Measurements from ENCODE around the gene ORMDL1.
A peak's percentile ranks its signal among the peaks of the same experiment; 100 is the strongest.

The ORMDL1 gene

GRCh38 chr2:189783927-189784867 lies at the start of gene ORMDL1, which contains the start of gene PMS1:
ORMDL1 (minus strand) TSS chr2:189784339; CDS start chr2:189782595, 1,744 bp downstream.
PMS1 (plus strand) TSS chr2:189784450; CDS start chr2:189791810, 7,360 bp downstream.
- peak; percentile 99 for DNase-seq (ENCODE audit: low spot score)

GRCh38 chr2:189830510-189830909 lies 46.4 kb upstream of the ORMDL1 start:
- no peak for DNase-seq (ENCODE audit: low spot score)

GRCh38 chr2:189829102-189829833 lies 45.1 kb upstream of the ORMDL1 start:
- peak; percentile 22 for DNase-seq (ENCODE audit: low spot score)

- DNase-seq (ENCODE audit: low spot score): no peak
Measured at GRCh38 chr2:189826039-189826438, 41.9 kb upstream of the ORMDL1 start.

GRCh38 chr2:189824694-189825396 lies 40.7 kb upstream of the ORMDL1 start:
- no peak for DNase-seq (ENCODE audit: low spot score)

GRCh38 chr2:189821953-189822748 lies 38.0 kb upstream of the ORMDL1 start:
- DNase-seq (ENCODE audit: low spot score): no peak

- DNase-seq (ENCODE audit: low spot score): peak; percentile 22
Measured at GRCh38 chr2:189819297-189819704, 35.2 kb upstream of the ORMDL1 start.

- DNase-seq (ENCODE audit: low spot score): no peak
Measured at GRCh38 chr2:189818249-189819038, 34.3 kb upstream of the ORMDL1 start.

- DNase-seq (ENCODE audit: low spot score): no peak
Measured at GRCh38 chr2:189803431-189803830, 19.3 kb upstream of the ORMDL1 start.

- no peak for DNase-seq (ENCODE audit: low spot score)
Measured at GRCh38 chr2:189802396-189802912, 18.3 kb upstream of the ORMDL1 start.

GRCh38 chr2:189799531-189799930 lies 15.4 kb upstream of the ORMDL1 start:
- peak; percentile 69 for DNase-seq (ENCODE audit: low spot score)

GRCh38 chr2:189799030-189799331 lies 14.8 kb upstream of the ORMDL1 start:
- DNase-seq (ENCODE audit: low spot score): no peak

GRCh38 chr2:189798312-189799029 lies 14.3 kb upstream of the ORMDL1 start:
- DNase-seq (ENCODE audit: low spot score): peak; percentile 52

GRCh38 chr2:189797902-189798301 lies 13.8 kb upstream of the ORMDL1 start:
- DNase-seq (ENCODE audit: low spot score): no peak

GRCh38 chr2:189794310-189794709 lies 10.2 kb upstream of the ORMDL1 start:
- DNase-seq (ENCODE audit: low spot score): no peak

- DNase-seq (ENCODE audit: low spot score): no peak
Measured at GRCh38 chr2:189791338-189792042, 7.4 kb upstream of the ORMDL1 start.

- DNase-seq (ENCODE audit: low spot score): peak; percentile 34
Measured at GRCh38 chr2:189783451-189783926, 650 bp downstream of the ORMDL1 start.

GRCh38 chr2:189782221-189782671 lies 1.9 kb downstream of the ORMDL1 start:
- DNase-seq (ENCODE audit: low spot score): peak; percentile 10

- DNase-seq (ENCODE audit: low spot score): no peak
Measured at GRCh38 chr2:189772212-189772611, 11.9 kb downstream of the ORMDL1 start.
